IMR-90 (cell line): Measurements from ENCODE around the gene RABGGTB. TPM values are rescaled to one million over a fixed set of nuclear protein-coding genes. Genes with fewer than 3 reads are reported as not detected.
"Not testable (repeated sequence)": the region's sequence is repeated elsewhere in the genome, so short reads cannot be mapped to it uniquely, and the experiment has no call there.

ENCODE experiments used
- ATAC-seq: fragments of 200-7000 bp; cut with Tn5 transposase; 2 replicates; pipeline ENCODE4 v1.9.1; 2020; ENCODE audit warnings: low read depth, mild to moderate bottlenecking, moderate library complexity
- BruUV-seq: library from RNA; stranded (reverse); fragments of 400-500 nt; replicated peaks from 2 replicates; lab custom pipeline; 2021; lab: Mats Ljungman, UMichigan
- CTCF ChIA-PET: fragments of 300-600 bp; formaldehyde crosslinking; extraction: SDS; loops from one replicate; lab custom pipeline; 2021; ENCODE audit warnings: antibody characterized with exemption; lab: Yijun Ruan, JAX
- POLR2A ChIA-PET: fragments of 300-600 bp; sonication (Branson Sonifier 250); formaldehyde crosslinking; loops from one replicate; lab custom pipeline; 2022; ENCODE audit warnings: antibody characterized with exemption; ENCODE audit not compliant: unreplicated experiment; lab: Charles Lee
- DNase-seq: peaks from one replicate; pipeline ENCODE4 v3.0.0; 2013
- H2AFZ ChIP-seq: replicated peaks from 2 replicates; pipeline ENCODE3; 2013; ENCODE audit warnings: low read length, mild to moderate bottlenecking; ENCODE audit not compliant: poor library complexity
- H2AK5ac ChIP-seq: 2 replicates; pipeline ENCODE4 v1.6.1; 2013; ENCODE audit warnings: low read depth, low read length, inconsistent platforms
- H2AK9ac ChIP-seq: replicated peaks from 2 replicates; pipeline ENCODE3; 2013; ENCODE audit warnings: mild to moderate bottlenecking, low read depth, low read length, moderate library complexity; ENCODE audit not compliant: poor library complexity
- H2BK120ac ChIP-seq: 2 replicates; pipeline ENCODE4 v1.6.1; 2013; ENCODE audit warnings: low read depth, low read length, inconsistent platforms
- H2BK15ac ChIP-seq: 3 replicates; pipeline ENCODE4 v1.6.1; 2013; ENCODE audit warnings: low read depth, low read length, inconsistent platforms
- H2BK20ac ChIP-seq: 2 replicates; pipeline ENCODE4 v1.6.1; 2013; ENCODE audit warnings: low read depth, mild to moderate bottlenecking, inconsistent platforms, low read length, moderate library complexity
- H2BK5ac ChIP-seq: 2 replicates; pipeline ENCODE4 v1.6.1; 2013; ENCODE audit warnings: mild to moderate bottlenecking, low read depth, low read length, inconsistent platforms; ENCODE audit not compliant: poor library complexity, severe bottlenecking
- H3K14ac ChIP-seq: replicated peaks from 2 replicates; pipeline ENCODE4 v1.6.1; 2013; ENCODE audit warnings: low read depth, low read length, inconsistent platforms
- H3K18ac ChIP-seq: 2 replicates; pipeline ENCODE4 v1.6.1; 2013; ENCODE audit warnings: low read depth, low read length, control low read depth
- H3K23ac ChIP-seq: 2 replicates; pipeline ENCODE4 v1.6.1; 2013; ENCODE audit warnings: low read depth, low read length, inconsistent platforms
- H3K27ac ChIP-seq: 2 replicates; pipeline ENCODE4 v1.5.1; 2013; ENCODE audit warnings: mild to moderate bottlenecking, control low read depth, low read length; ENCODE audit not compliant: insufficient read depth
- H3K27me3 ChIP-seq: 2 replicates; pipeline ENCODE4 v1.6.1; 2013; ENCODE audit warnings: low read length; ENCODE audit not compliant: control insufficient read depth, insufficient read depth
- H3K36me3 ChIP-seq: 2 replicates; pipeline ENCODE4 v1.6.1; 2013; ENCODE audit warnings: low read length, mixed read lengths; ENCODE audit not compliant: control insufficient read depth, insufficient read depth
- H3K4ac ChIP-seq: 2 replicates; pipeline ENCODE4 v1.6.1; 2013; ENCODE audit warnings: low read depth, low read length, inconsistent platforms
- H3K4me1 ChIP-seq: 2 replicates; pipeline ENCODE4 v1.6.1; 2013; ENCODE audit warnings: low read length, mixed read lengths; ENCODE audit not compliant: control insufficient read depth, insufficient read depth
- H3K4me2 ChIP-seq: 2 replicates; pipeline ENCODE4 v1.6.1; 2013; ENCODE audit warnings: low read depth, mild to moderate bottlenecking, control low read depth, low read length, moderate library complexity
- H3K4me3 ChIP-seq: 2 replicates; pipeline ENCODE4 v1.5.1; 2013; ENCODE audit warnings: low read depth, mild to moderate bottlenecking, control low read depth, low read length, moderate library complexity; ENCODE audit not compliant: insufficient read depth
- H3K56ac ChIP-seq: 2 replicates; pipeline ENCODE4 v1.6.1; 2013; ENCODE audit warnings: low read length, inconsistent platforms; ENCODE audit not compliant: insufficient read depth; ENCODE audit errors: extremely low read depth
- H3K79me1 ChIP-seq, 2 experiments: 2 replicates each; pipeline ENCODE4 v1.6.1; 2013; ENCODE audit warnings: low read length in 2 of 2, inconsistent platforms in 1 of 2, low read depth in 1 of 2
- H3K9ac ChIP-seq: 2 replicates; pipeline ENCODE4 v1.6.1; 2013; ENCODE audit warnings: low read depth, low read length, control low read depth
- H3K9me1 ChIP-seq: 2 replicates; pipeline ENCODE4 v1.6.1; 2013; ENCODE audit warnings: low read length, inconsistent platforms; ENCODE audit not compliant: insufficient read depth
- H3K9me3 ChIP-seq: 2 replicates; pipeline ENCODE4 v1.6.1; 2013; ENCODE audit warnings: low read length; ENCODE audit not compliant: control insufficient read depth, insufficient read depth
- H4K20me1 ChIP-seq: 2 replicates; pipeline ENCODE4 v1.6.1; 2013; ENCODE audit warnings: low read length, inconsistent platforms; ENCODE audit not compliant: insufficient read depth
- H4K5ac ChIP-seq: 2 replicates; pipeline ENCODE4 v1.6.1; 2013; ENCODE audit warnings: mild to moderate bottlenecking, low read depth, low read length, control low read depth
- H4K8ac ChIP-seq, 2 experiments: 2 replicates each; pipeline ENCODE4 v1.6.1; 2013; ENCODE audit warnings: low read depth in 2 of 2, low read length in 2 of 2, control low read depth in 1 of 2, inconsistent platforms in 1 of 2
- H4K91ac ChIP-seq: 2 replicates; pipeline ENCODE4 v1.6.1; 2013; ENCODE audit warnings: low read depth, low read length, inconsistent platforms; ENCODE audit not compliant: insufficient read depth
- BHLHE40 ChIP-seq: fragments of 150-350 bp; IDR thresholded peaks from 2 replicates; pipeline ENCODE4 v1.6.1; 2016; ENCODE audit warnings: mild to moderate bottlenecking, low read depth, low read length
- CEBPB ChIP-seq: IDR thresholded peaks from 2 replicates; pipeline ENCODE4 v1.6.1; 2012; ENCODE audit warnings: low read depth, low read length, improper control_type of control experiment
- CHD1 ChIP-seq: IDR thresholded peaks from 2 replicates; pipeline ENCODE4 v1.6.1; 2012; ENCODE audit warnings: low read depth, low read length, improper control_type of control experiment
- ELK1 ChIP-seq: fragments of 150-350 bp; IDR thresholded peaks from 2 replicates; pipeline ENCODE4 v1.6.1; 2016; ENCODE audit warnings: low read depth, mild to moderate bottlenecking, low read length, moderate library complexity, borderline replicate concordance
- FOS ChIP-seq: fragments of 150-350 bp; IDR thresholded peaks from 2 replicates; pipeline ENCODE4 v1.6.1; 2016; ENCODE audit warnings: low read depth, low read length
- MAFK ChIP-seq: IDR thresholded peaks from 2 replicates; pipeline ENCODE4 v1.6.1; 2012; ENCODE audit warnings: low read depth, low read length, improper control_type of control experiment
- SMC3 ChIP-seq: fragments of 150-350 bp; IDR thresholded peaks from 2 replicates; pipeline ENCODE4 v1.6.1; 2016; ENCODE audit warnings: low read depth, mild to moderate bottlenecking, antibody characterized with exemption, low read length, moderate library complexity
- USF2 ChIP-seq: fragments of 150-350 bp; IDR thresholded peaks from 2 replicates; pipeline ENCODE4 v1.6.1; 2017; ENCODE audit warnings: mild to moderate bottlenecking, antibody characterized with exemption, low read length, low read depth
- WGBS, 2 experiments: methylation state at CpG; one replicate each; pipeline versions ENCODE4 v1.1.5 to v1.1.7; 2013; ENCODE audit warnings: missing lambda C conversion rate in 2 of 2; ENCODE audit not compliant: insufficient read length in 1 of 2; ENCODE audit errors: extremely low coverage in 2 of 2; 5-methylcytosine and 5-hydroxymethylcytosine counted together
- dilution Hi-C: fragments of 300-500 bp; cut with HindIII; formaldehyde crosslinking; loops from one replicate; pipeline ENCODE4 v1.14.3; 2018; ENCODE audit warnings: low sequenced_read_pairs; ENCODE audit not compliant: unreplicated experiment
- in situ Hi-C: fragments of 300-500 bp; cut with MboI; formaldehyde crosslinking; loops from 3 replicates; pipeline ENCODE4 v1.14.3; 2019; ENCODE audit warnings: low sequenced_read_pairs, inconsistent platforms, mixed read lengths
- intact Hi-C: fragments of 100-400 bp; cut with micrococcal nuclease; formaldehyde crosslinking; loops from 2 replicates; pipeline ENCODE4 v1.10.0; 2022
- polyA plus RNA-seq, 3 experiments: library from polyadenylated mRNA; depleted of rRNA; stranded (reverse); fragments of >200 nt; gene quantifications; 2 replicates each; pipeline ENCODE4 v1.2.3, GENCODE V29; 2012; ENCODE audit warnings: low replicate concordance in 1 of 3
- total RNA-seq: library from RNA; depleted of rRNA; stranded (reverse); fragments of >200 nt; gene quantifications from 2 replicates; pipeline ENCODE4 v1.2.3, GENCODE V29; 2012

RABGGTB gene
- total and polyA plus RNA-seq, 2 of the 4 experiments (the other 2 are of a cell fraction): 48.2 to 76.0 TPM

GRCh38 chr1:75812065-75812464, 26.0 kb downstream of the RABGGTB start:
- Histone ChIP-seq H4K91ac (no peak overlapping the region), H2AFZ (no peak overlapping the region), H3K4me2 (no peak overlapping the region), H4K5ac (no peak overlapping the region), H3K9me1 (no peaks in the 10 kb centered on the region), H3K23ac (no peak overlapping the region), H2AK5ac (no peak overlapping the region), H3K36me3 (no peaks in the 10 kb centered on the region), H3K56ac (no peak overlapping the region), H4K20me1 (no peaks in the 10 kb centered on the region), H3K27ac (no peak overlapping the region), H3K9ac (no peak overlapping the region), H3K9me3 (no peaks in the 10 kb centered on the region), H3K4me1 (no peaks in the 10 kb centered on the region), H4K8ac (no peak overlapping the region; a peak in 1 of 4 replicates), H2BK15ac (no peak overlapping the region), H3K4ac (no peak overlapping the region), H3K18ac (no peak overlapping the region), H3K4me3 (no peak overlapping the region), H2BK5ac (no peak overlapping the region), H3K27me3 (no peaks in the 10 kb centered on the region), H2BK20ac (no peak overlapping the region), H2AK9ac (no peak overlapping the region), H3K79me1 (no peaks in the 10 kb centered on the region), H3K14ac (no peak overlapping the region), H2BK120ac (no peak overlapping the region)
- intact Hi-C loops (no loop called here), dilution Hi-C loops (no loop called here), in situ Hi-C loops (no loop called here)
- TF ChIP-seq MAFK: no peak
- TF ChIP-seq CHD1: no peak
- no peak for TF ChIP-seq FOS
- TF ChIP-seq USF2: no peak
- TF ChIP-seq SMC3: no peak
- TF ChIP-seq BHLHE40: no peak
- TF ChIP-seq CEBPB: no peak
- TF ChIP-seq ELK1: no peak
- DNase-seq (no peak), ATAC-seq (peak; percentile 54; the same call in 1 of the 2 replicates)
- WGBS, 2 experiments: no CpG with 5 or more reads among the region's 3 CpGs
- ChIA-PET CTCF (no interaction called here), POLR2A (no interaction called here)
- BruUV-seq: no TSS peak

GRCh38 chr1:75823596-75823995, 37.5 kb downstream of the RABGGTB start:
- in situ Hi-C loops, H3K79me1 ChIP-seq, H3K4ac ChIP-seq, H2BK120ac ChIP-seq, H2AK9ac ChIP-seq, H3K27me3 ChIP-seq, H4K5ac ChIP-seq, H2BK15ac ChIP-seq, H3K4me1 ChIP-seq, H3K56ac ChIP-seq, H2BK20ac ChIP-seq, H3K27ac ChIP-seq, CTCF ChIA-PET, H3K23ac ChIP-seq, H4K91ac ChIP-seq, dilution Hi-C loops, H3K9me3 ChIP-seq, DNase-seq, H2BK5ac ChIP-seq, H3K14ac ChIP-seq, BruUV-seq, intact Hi-C loops, H3K18ac ChIP-seq, H3K36me3 ChIP-seq, H3K4me2 ChIP-seq, ATAC-seq, H2AK5ac ChIP-seq, H2AFZ ChIP-seq, H3K9me1 ChIP-seq, H3K4me3 ChIP-seq, H4K8ac ChIP-seq, POLR2A ChIA-PET, H3K9ac ChIP-seq, H4K20me1 ChIP-seq: not testable (repeated sequence)
- no CpG with 5 or more reads among the region's 1 CpG for WGBS, 2 experiments
